Heart left ventricle (tissue), 13 donors: Measurements from ENCODE around the gene TBKBP1.
"Not testable (repeated sequence)": the region's sequence is repeated elsewhere in the genome, so short reads cannot be mapped to it uniquely, and the experiment has no call there.

ENCODE experiments used
- CTCF ChIP-seq, 12 donors: fragments of 200-600 bp; sonication (generic) in 4 of 12; IDR thresholded peaks; one replicate each; pipeline versions ENCODE4 v1.5.0 to v1.8.0; 2018 to 2022; ENCODE audit warnings: antibody characterized with exemption in 12 of 12, mild to moderate bottlenecking in 5 of 12
- POLR2A ChIP-seq, 2 donors: fragments of 450-650 bp; IDR thresholded peaks; one replicate each; pipeline ENCODE4 v1.6.1; 2017; ENCODE audit warnings: antibody characterized with exemption in 2 of 2, mild to moderate bottlenecking in 2 of 2, moderate library complexity in 2 of 2
- donor health status: ischemic (EF 13 %, LVEDD 7.1; RV severe dilation, severe dysfunction).
- donor health status: DM: no; HTN: yes; CAD: no.
- donor health status: DM: no; HTN: no; CAD: no.
- donor health status: ischemic (EF 25% LVEDD 6.9; RV normal size, moderate dysfunction).
- donor health status: ischemic (EF 25% LVEDD 5.7; RV mildly dilated, moderate dysfunction).
- donor health status: ischemic (EF 35%, LVEDD 5.7; RV mildly dilated, moderate dysfunction).
- donor health status: nonischemic (EF 11% LVEDD 7.7; RV severe dilation, severe dysfunction).
- donor health status: DM: yes; HTN: yes; CAD: no.
- donor health status: PGD.
- donor health status: ischemic (EF 29% LVEDD 5.4; RV normal size, mild dysfunction).
- donor health status: nonischemic (EF 23%, LVEDD 6.1; RV moderate dilation, normal function).

GRCh38 chr17:47739945-47740344 lies 46.0 kb downstream of the TBKBP1 start:
- TF ChIP-seq CTCF, POLR2A (IDR thresholded peaks at IDR 0.05): not testable (repeated sequence)
